HEK293 (cell line): Measurements from ENCODE around the gene KCTD21.

Experiments used
- GLI4 ChIP-seq: fragments of 450-650 bp; formaldehyde crosslinking; IDR thresholded peaks from 2 replicates; pipeline ENCODE4 v1.5.1; 2016; ENCODE audit warnings: missing biosample characterization, missing genetic modification characterization
- GLIS1 ChIP-seq: fragments of 450-650 bp; formaldehyde crosslinking; IDR thresholded peaks from 2 replicates; pipeline ENCODE4 v1.5.1; 2016; ENCODE audit warnings: missing biosample characterization, missing genetic modification characterization
- HOXA7 ChIP-seq: sonication (generic); formaldehyde crosslinking; IDR thresholded peaks from 2 replicates; pipeline ENCODE4 v1.8.1; 2022; ENCODE audit warnings: missing genetic modification reagents, borderline replicate concordance
- RBAK ChIP-seq: fragments of 450-650 bp; formaldehyde crosslinking; IDR thresholded peaks from 2 replicates; pipeline ENCODE4 v1.5.1; 2016; ENCODE audit warnings: missing biosample characterization, missing genetic modification characterization
- SCRT1 ChIP-seq: fragments of 450-650 bp; formaldehyde crosslinking; IDR thresholded peaks from 2 replicates; pipeline ENCODE4 v1.5.1; 2016; ENCODE audit warnings: missing biosample characterization, missing genetic modification characterization, borderline replicate concordance
- ZBTB11 ChIP-seq: fragments of 450-650 bp; formaldehyde crosslinking; conservative IDR thresholded peaks from 2 replicates; pipeline ENCODE4 v1.5.1; 2016; ENCODE audit warnings: low read depth, missing biosample characterization, missing genetic modification characterization
- ZBTB48 ChIP-seq: fragments of 450-650 bp; formaldehyde crosslinking; IDR thresholded peaks from 2 replicates; pipeline ENCODE4 v1.5.1; 2016; ENCODE audit warnings: missing biosample characterization, missing genetic modification characterization
- ZFP3 ChIP-seq: fragments of 450-650 bp; formaldehyde crosslinking; IDR thresholded peaks from 2 replicates; pipeline ENCODE4 v1.5.1; 2016; ENCODE audit warnings: low read depth, missing biosample characterization, missing genetic modification characterization
- ZIC2 ChIP-seq: fragments of 450-650 bp; formaldehyde crosslinking; IDR thresholded peaks from 2 replicates; pipeline ENCODE4 v1.5.1; 2016; ENCODE audit warnings: missing biosample characterization, missing genetic modification characterization
- ZNF112 ChIP-seq: fragments of 450-650 bp; formaldehyde crosslinking; IDR thresholded peaks from 2 replicates; pipeline ENCODE4 v1.5.0; 2017; ENCODE audit warnings: missing biosample characterization, missing genetic modification characterization
- ZNF121 ChIP-seq: fragments of 450-650 bp; formaldehyde crosslinking; IDR thresholded peaks from 2 replicates; pipeline ENCODE4 v1.5.1; 2016; ENCODE audit warnings: missing biosample characterization, missing genetic modification characterization
- ZNF133 ChIP-seq: fragments of 450-650 bp; formaldehyde crosslinking; IDR thresholded peaks from 2 replicates; pipeline ENCODE4 v1.5.1; 2016; ENCODE audit warnings: missing biosample characterization, missing genetic modification characterization
- ZNF16 ChIP-seq: fragments of 450-650 bp; formaldehyde crosslinking; IDR thresholded peaks from 2 replicates; pipeline ENCODE4 v1.5.1; 2016; ENCODE audit warnings: low read depth, missing biosample characterization, missing genetic modification characterization
- ZNF169 ChIP-seq: fragments of 450-650 bp; formaldehyde crosslinking; IDR thresholded peaks from 2 replicates; pipeline ENCODE4 v1.5.1; 2016; ENCODE audit warnings: missing biosample characterization, missing genetic modification characterization
- ZNF24 ChIP-seq: fragments of 450-650 bp; formaldehyde crosslinking; IDR thresholded peaks from 2 replicates; pipeline ENCODE4 v1.5.1; 2016; ENCODE audit warnings: missing biosample characterization, missing genetic modification characterization
- ZNF248 ChIP-seq: fragments of 450-650 bp; formaldehyde crosslinking; IDR thresholded peaks from 2 replicates; pipeline ENCODE4 v1.5.1; 2017; ENCODE audit warnings: missing biosample characterization, missing genetic modification characterization
- ZNF26 ChIP-seq: fragments of 450-650 bp; formaldehyde crosslinking; IDR thresholded peaks from 2 replicates; pipeline ENCODE4 v1.5.1; 2016; ENCODE audit warnings: missing biosample characterization, missing genetic modification characterization
- ZNF274 ChIP-seq, 2 experiments: fragments of 200-500 bp in 1 of 2; fragments of 450-650 bp in 1 of 2; sonication (Bioruptor generic) in 1 of 2; formaldehyde crosslinking in 1 of 2; IDR thresholded peaks; 2 replicates each; pipeline versions ENCODE4 v1.5.1 to v1.6.1; 2014 to 2016; ENCODE audit warnings: borderline replicate concordance in 1 of 2, inconsistent platforms in 1 of 2, low read length in 1 of 2, missing biosample characterization in 1 of 2, missing genetic modification characterization in 1 of 2
- ZNF280C ChIP-seq: fragments of 450-650 bp; formaldehyde crosslinking; IDR thresholded peaks from 2 replicates; pipeline ENCODE4 v1.5.1; 2016; ENCODE audit warnings: missing biosample characterization, missing genetic modification characterization
- ZNF311 ChIP-seq: fragments of 450-650 bp; formaldehyde crosslinking; IDR thresholded peaks from 2 replicates; pipeline ENCODE4 v1.5.1; 2017; ENCODE audit warnings: missing biosample characterization, missing genetic modification characterization, borderline replicate concordance
- ZNF404 ChIP-seq: fragments of 450-650 bp; formaldehyde crosslinking; IDR thresholded peaks from 2 replicates; pipeline ENCODE4 v1.5.1; 2017; ENCODE audit warnings: missing biosample characterization, missing genetic modification characterization
- ZNF433 ChIP-seq: fragments of 450-650 bp; formaldehyde crosslinking; IDR thresholded peaks from 2 replicates; pipeline ENCODE4 v1.5.1; 2016; ENCODE audit warnings: missing biosample characterization, missing genetic modification characterization, low read depth
- ZNF501 ChIP-seq: fragments of 450-650 bp; formaldehyde crosslinking; IDR thresholded peaks from 2 replicates; pipeline ENCODE4 v1.5.1; 2016; ENCODE audit warnings: missing biosample characterization, missing genetic modification characterization
- ZNF510 ChIP-seq: fragments of 450-650 bp; formaldehyde crosslinking; IDR thresholded peaks from 2 replicates; pipeline ENCODE4 v1.5.1; 2018; ENCODE audit warnings: mild to moderate bottlenecking, missing genetic modification characterization, missing biosample characterization; ENCODE audit not compliant: insufficient replicate concordance
- ZNF529 ChIP-seq: fragments of 450-650 bp; formaldehyde crosslinking; IDR thresholded peaks from 2 replicates; pipeline ENCODE4 v1.5.1; 2017; ENCODE audit warnings: missing genetic modification characterization, missing biosample characterization; ENCODE audit not compliant: insufficient replicate concordance
- ZNF621 ChIP-seq: fragments of 450-650 bp; formaldehyde crosslinking; IDR thresholded peaks from 2 replicates; pipeline ENCODE4 v1.5.1; 2017; ENCODE audit warnings: missing biosample characterization, missing genetic modification characterization
- ZNF623 ChIP-seq: fragments of 450-650 bp; formaldehyde crosslinking; IDR thresholded peaks from 2 replicates; pipeline ENCODE4 v1.5.1; 2016; ENCODE audit warnings: missing biosample characterization, missing genetic modification characterization
- ZNF624 ChIP-seq: fragments of 450-650 bp; formaldehyde crosslinking; IDR thresholded peaks from 2 replicates; pipeline ENCODE4 v1.5.1; 2017; ENCODE audit warnings: missing biosample characterization, missing genetic modification characterization
- ZNF639 ChIP-seq: fragments of 450-650 bp; formaldehyde crosslinking; IDR thresholded peaks from 2 replicates; pipeline ENCODE4 v1.5.1; 2016; ENCODE audit warnings: missing biosample characterization, missing genetic modification characterization
- ZNF660 ChIP-seq: fragments of 450-650 bp; IDR thresholded peaks from 2 replicates; pipeline ENCODE4 v1.5.1; 2018; ENCODE audit warnings: missing biosample characterization, mild to moderate bottlenecking, missing genetic modification characterization
- ZNF670 ChIP-seq: fragments of 450-650 bp; formaldehyde crosslinking; IDR thresholded peaks from 2 replicates; pipeline ENCODE4 v1.5.1; 2016; ENCODE audit warnings: missing biosample characterization, missing genetic modification characterization, low read depth
- ZNF677 ChIP-seq: fragments of 450-650 bp; IDR thresholded peaks from 2 replicates; pipeline ENCODE4 v1.5.0; 2018; ENCODE audit warnings: missing biosample characterization, mild to moderate bottlenecking, missing genetic modification characterization, moderate library complexity

The KCTD21 gene

GRCh38 chr11:78188286-78189173, at the start of gene KCTD21, which contains the start of gene USP35 (continued):
- TF ChIP-seq ZFP3 (tag by site-specific recombination), result no peak
- no peak for TF ChIP-seq ZNF26 (tag by site-specific recombination)
- peak; percentile 80 for TF ChIP-seq ZIC2 (tag by site-specific recombination)
- no peak for TF ChIP-seq HOXA7
- TF ChIP-seq ZNF624 (tag by site-specific recombination), result no peak
- TF ChIP-seq ZBTB11, result peak; percentile 22; the same call in 1 of the 2 replicates
- no peak for TF ChIP-seq ZNF274 (IDR thresholded peaks at IDR 0.05; ENCODE audit: low read length)
- no peak for TF ChIP-seq ZNF274 (tag by site-specific recombination; IDR thresholded peaks at IDR 0.05; ENCODE audit: borderline replicate concordance)
- TF ChIP-seq ZNF248 (tag by site-specific recombination), result no peak
- TF ChIP-seq ZNF677, result no peak
- peak; percentile 74; the same call in 1 of the 2 replicates for TF ChIP-seq ZNF639 (tag by site-specific recombination)
- no peak for TF ChIP-seq ZNF16 (tag by site-specific recombination)
- TF ChIP-seq ZNF501 (tag by site-specific recombination), result peak; percentile 88
- no peak for TF ChIP-seq ZNF623
- no peak for TF ChIP-seq ZNF670
- peak; percentile 95 for TF ChIP-seq ZNF24 (tag by site-specific recombination)
- peak; percentile 84 for TF ChIP-seq ZNF121 (tag by site-specific recombination)
- no peak for TF ChIP-seq ZNF621 (tag by site-specific recombination)
- no peak for TF ChIP-seq ZNF133 (tag by site-specific recombination)
- no peak for TF ChIP-seq RBAK (tag by site-specific recombination)
- no peak for TF ChIP-seq ZNF311 (tag by site-specific recombination)
- no peak for TF ChIP-seq ZNF404 (tag by site-specific recombination)
- no peak for TF ChIP-seq ZNF510
- no peak for TF ChIP-seq ZNF112
- no peak for TF ChIP-seq SCRT1 (tag by site-specific recombination)
- 0 out of 2 replicates have a peak, but pooled peaks have one; percentile 26 for TF ChIP-seq ZNF660 (tag by site-specific recombination)
- peak; percentile 2; the same call in 1 of the 2 replicates for TF ChIP-seq ZBTB48
- TF ChIP-seq ZNF529 (tag by site-specific recombination), result no peak
- no peak for TF ChIP-seq GLI4 (tag by site-specific recombination)
- no peak for TF ChIP-seq ZNF169 (tag by site-specific recombination)
- peak; percentile 70 for TF ChIP-seq GLIS1 (tag by site-specific recombination)
- TF ChIP-seq ZNF433, result no peak
- no peak for TF ChIP-seq ZNF280C (tag by site-specific recombination)
